Measurements from ENCODE around the gene CD8A. TPM values are rescaled to one million over a fixed set of nuclear protein-coding genes. Genes with fewer than 3 reads are reported as not detected.

The CD8A gene
- total RNA-seq, 1 donor from 2014 or later = 0.19 TPM

DNA sequence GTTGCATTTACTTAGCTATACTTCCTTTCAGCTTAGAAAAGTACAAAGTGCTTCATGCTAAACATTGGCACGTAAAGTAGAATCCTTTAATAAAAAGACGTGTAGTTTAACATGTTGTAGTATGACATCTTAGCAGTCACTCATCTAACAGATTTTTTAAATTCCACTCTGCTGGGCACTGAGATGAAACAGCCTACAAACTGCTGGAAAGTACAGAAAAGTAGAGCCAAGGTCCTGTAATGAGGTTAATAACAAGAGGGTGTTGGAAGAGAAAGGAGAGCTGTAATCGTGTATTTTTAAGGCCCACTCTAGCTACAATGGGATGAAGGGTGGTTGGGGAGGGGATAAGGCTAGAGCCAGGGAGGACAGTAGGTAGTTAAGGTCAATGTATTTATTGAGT lies 10.7 kb downstream of the CD8A start:
- DNase-seq (ENCODE audit: low spot score, unreplicated experiment) = no peak
- H3K9me3 Mint-ChIP-seq (ENCODE audit: low read depth) = no peaks in the 10 kb centered on the region
- H3K27me3 Mint-ChIP-seq = peaks cover 13% of the 10 kb centered on the region
- no peak overlapping the region for H3K4me3 Mint-ChIP-seq (ENCODE audit: low read depth)
- TF ChIP-seq, protein P1, sequence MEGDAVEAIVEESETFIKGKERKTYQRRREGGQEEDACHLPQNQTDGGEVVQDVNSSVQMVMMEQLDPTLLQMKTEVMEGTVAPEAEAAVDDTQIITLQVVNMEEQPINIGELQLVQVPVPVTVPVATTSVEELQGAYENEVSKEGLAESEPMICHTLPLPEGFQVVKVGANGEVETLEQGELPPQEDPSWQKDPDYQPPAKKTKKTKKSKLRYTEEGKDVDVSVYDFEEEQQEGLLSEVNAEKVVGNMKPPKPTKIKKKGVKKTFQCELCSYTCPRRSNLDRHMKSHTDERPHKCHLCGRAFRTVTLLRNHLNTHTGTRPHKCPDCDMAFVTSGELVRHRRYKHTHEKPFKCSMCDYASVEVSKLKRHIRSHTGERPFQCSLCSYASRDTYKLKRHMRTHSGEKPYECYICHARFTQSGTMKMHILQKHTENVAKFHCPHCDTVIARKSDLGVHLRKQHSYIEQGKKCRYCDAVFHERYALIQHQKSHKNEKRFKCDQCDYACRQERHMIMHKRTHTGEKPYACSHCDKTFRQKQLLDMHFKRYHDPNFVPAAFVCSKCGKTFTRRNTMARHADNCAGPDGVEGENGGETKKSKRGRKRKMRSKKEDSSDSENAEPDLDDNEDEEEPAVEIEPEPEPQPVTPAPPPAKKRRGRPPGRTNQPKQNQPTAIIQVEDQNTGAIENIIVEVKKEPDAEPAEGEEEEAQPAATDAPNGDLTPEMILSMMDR (IDR thresholded peaks at IDR 0.05; ENCODE audit: unreplicated experiment) = no peak
- H3K4me1 Mint-ChIP-seq (ENCODE audit: low read depth) = no peaks in the 10 kb centered on the region
- H3K36me3 Mint-ChIP-seq (ENCODE audit: insufficient read depth) = no peaks in the 10 kb centered on the region
- H3K27ac Mint-ChIP-seq = no peak overlapping the region

DNA sequence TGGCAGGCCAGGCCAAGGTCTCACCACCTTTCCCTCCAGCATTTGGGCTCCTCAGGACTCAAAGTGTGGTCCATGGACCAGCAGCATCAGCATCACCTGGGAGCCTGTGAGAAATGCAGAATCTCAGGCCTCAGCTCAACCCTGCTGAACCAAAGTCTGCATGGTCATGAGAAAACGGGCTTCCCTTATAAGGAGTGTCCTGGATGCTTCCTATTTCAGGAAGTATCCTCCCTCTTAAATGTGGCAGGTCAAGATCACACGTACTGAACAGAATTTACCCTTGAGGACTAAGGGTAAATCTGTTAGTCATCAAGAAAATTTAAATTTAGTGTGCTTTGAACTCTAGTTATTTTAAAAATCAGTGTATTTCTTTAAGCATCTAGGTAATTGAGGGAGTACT lies 11.8 kb downstream of the CD8A start:
- DNase-seq (ENCODE audit: low spot score, unreplicated experiment) = no peak
- no peak overlapping the region for H3K27ac Mint-ChIP-seq
- H3K27me3 Mint-ChIP-seq = peaks cover 5% of the 10 kb centered on the region
- TF ChIP-seq, protein P1 (IDR thresholded peaks at IDR 0.05; ENCODE audit: unreplicated experiment) = no peak
- no peak overlapping the region for H3K4me3 Mint-ChIP-seq (ENCODE audit: low read depth)
- peaks cover 5% of the 10 kb centered on the region for H3K36me3 Mint-ChIP-seq (ENCODE audit: insufficient read depth)
- no peaks in the 10 kb centered on the region for H3K4me1 Mint-ChIP-seq (ENCODE audit: low read depth)
- no peaks in the 10 kb centered on the region for H3K9me3 Mint-ChIP-seq (ENCODE audit: low read depth)

DNA sequence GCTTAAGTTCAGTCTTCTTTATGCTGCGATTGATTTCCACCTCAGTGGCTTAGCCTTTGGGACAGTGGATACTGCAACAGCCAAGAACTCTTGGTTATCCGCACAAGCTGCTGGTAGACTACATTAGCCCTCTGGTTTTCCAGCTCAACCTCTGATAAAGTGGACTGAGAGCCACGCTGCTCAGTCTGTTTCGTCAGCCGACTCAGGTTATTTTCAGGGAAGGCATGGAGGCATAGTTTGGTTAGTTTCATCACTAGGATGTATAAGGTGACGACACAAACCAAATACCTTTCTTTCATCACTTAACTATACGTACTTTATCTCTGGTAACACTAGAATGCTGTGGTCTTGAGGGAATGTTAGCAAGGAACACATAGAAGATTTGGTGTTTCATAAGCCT lies 14.2 kb downstream of the CD8A start:
- Mint-ChIP-seq H3K27ac (no peak overlapping the region), H3K36me3 (ENCODE audit: insufficient read depth) (peaks cover 14% of the 10 kb centered on the region), H3K4me1 (ENCODE audit: low read depth) (no peaks in the 10 kb centered on the region), H3K4me3 (ENCODE audit: low read depth) (no peak overlapping the region), H3K9me3 (ENCODE audit: low read depth) (no peaks in the 10 kb centered on the region), H3K27me3 (no peaks in the 10 kb centered on the region)
- DNase-seq (ENCODE audit: low spot score, unreplicated experiment) = no peak
- TF ChIP-seq, protein P1 (IDR thresholded peaks at IDR 0.05; ENCODE audit: unreplicated experiment) = no peak

DNA sequence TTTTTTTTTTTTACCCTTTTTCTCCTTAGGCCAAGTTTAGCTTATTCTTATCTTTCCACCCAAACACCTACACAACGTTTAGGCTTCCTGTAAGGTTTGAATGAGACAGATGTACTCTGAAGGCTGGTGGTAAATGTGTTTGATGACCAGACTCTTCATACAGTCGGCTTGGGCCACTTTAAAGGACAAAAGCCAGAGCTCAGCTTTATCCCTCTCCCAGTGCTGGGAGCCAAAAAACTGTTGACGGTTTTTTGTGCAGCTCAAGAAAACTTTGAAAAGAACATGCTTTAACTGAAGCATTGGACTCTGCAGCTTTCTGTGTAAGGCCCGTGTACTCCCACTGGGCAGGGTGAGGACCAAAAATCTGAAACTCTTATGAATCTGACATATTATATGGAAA lies 15.4 kb downstream of the CD8A start:
- DNase-seq (ENCODE audit: low spot score, unreplicated experiment) = no peak
- TF ChIP-seq, protein P1 (IDR thresholded peaks at IDR 0.05; ENCODE audit: unreplicated experiment) = no peak
- H3K9me3 Mint-ChIP-seq (ENCODE audit: low read depth) = no peaks in the 10 kb centered on the region
- H3K4me3 Mint-ChIP-seq (ENCODE audit: low read depth) = no peak overlapping the region
- H3K4me1 Mint-ChIP-seq (ENCODE audit: low read depth) = no peaks in the 10 kb centered on the region
- H3K27ac Mint-ChIP-seq = no peak overlapping the region
- H3K36me3 Mint-ChIP-seq (ENCODE audit: insufficient read depth) = peaks cover 20% of the 10 kb centered on the region
- H3K27me3 Mint-ChIP-seq = no peaks in the 10 kb centered on the region

DNA sequence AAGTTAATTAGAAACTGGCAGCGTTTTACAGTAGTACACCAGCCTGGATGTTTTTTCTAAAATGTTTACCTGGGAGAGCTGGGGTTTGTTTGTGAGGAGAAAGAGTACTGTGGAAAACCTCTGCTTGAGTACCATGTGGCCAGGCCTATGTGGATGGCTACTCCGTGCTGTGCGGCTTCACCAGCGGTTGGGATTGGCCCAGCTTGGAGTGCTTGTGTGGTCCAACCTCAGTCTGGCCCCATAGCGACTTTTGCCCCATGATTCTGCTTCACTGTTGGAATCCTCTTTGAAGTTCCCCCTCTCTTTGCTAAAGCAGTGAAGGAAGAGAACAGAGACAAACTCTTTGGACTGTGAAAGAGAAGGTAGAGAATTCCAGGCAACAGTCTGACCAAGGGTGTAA lies 15.9 kb downstream of the CD8A start:
- peaks cover 22% of the 10 kb centered on the region for H3K36me3 Mint-ChIP-seq (ENCODE audit: insufficient read depth)
- H3K27ac Mint-ChIP-seq = peak overlapping the region; percentile 14
- no peaks in the 10 kb centered on the region for H3K4me1 Mint-ChIP-seq (ENCODE audit: low read depth)
- H3K27me3 Mint-ChIP-seq = no peaks in the 10 kb centered on the region
- H3K9me3 Mint-ChIP-seq (ENCODE audit: low read depth) = no peaks in the 10 kb centered on the region
- TF ChIP-seq, protein P1 (IDR thresholded peaks at IDR 0.05; ENCODE audit: unreplicated experiment) = no peak
- no peak overlapping the region for H3K4me3 Mint-ChIP-seq (ENCODE audit: low read depth)
- no peak for DNase-seq (ENCODE audit: low spot score, unreplicated experiment)
